CD4-positive, alpha-beta T cell treated with Interferon gamma for 1 hour (primary cell): ENCODE measurements around the gene DYNC2LI1.

Experiments used
- DNase-seq: peaks from one replicate; pipeline ENCODE4 v3.0.0-alpha.2; 2020

DYNC2LI1 gene

DNA sequence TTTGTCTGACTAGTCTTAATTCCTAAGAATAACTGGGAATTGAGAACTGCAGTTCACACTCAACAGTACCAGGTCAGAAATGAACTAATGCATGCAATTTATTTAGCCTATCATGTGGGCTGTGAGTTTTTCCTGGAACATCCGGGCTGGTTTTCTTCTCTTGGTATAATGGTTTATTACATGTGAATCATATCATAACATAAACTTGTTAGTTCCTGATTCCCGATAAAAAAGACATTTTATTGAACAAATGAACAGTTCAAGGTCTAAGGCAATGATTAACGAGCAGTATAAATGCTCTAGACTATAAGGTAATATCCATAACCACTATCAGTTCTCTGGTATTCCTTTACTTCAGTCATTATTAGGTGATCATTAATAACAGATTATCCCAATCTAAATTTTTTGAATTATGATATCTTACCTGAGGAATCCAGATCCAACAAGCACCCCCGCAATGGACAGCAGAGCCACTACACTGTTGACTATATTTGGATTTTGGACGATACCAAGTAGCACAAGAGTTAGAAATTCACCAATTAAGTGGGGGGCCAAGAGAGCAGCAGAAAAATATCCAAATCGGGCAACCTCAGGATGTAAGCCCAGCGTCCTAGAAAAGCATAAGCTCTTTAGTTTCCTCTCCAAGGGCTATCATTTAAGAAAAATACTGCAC, 45.8 kb downstream of the DYNC2LI1 start:
- DNase-seq = no peak

DNA sequence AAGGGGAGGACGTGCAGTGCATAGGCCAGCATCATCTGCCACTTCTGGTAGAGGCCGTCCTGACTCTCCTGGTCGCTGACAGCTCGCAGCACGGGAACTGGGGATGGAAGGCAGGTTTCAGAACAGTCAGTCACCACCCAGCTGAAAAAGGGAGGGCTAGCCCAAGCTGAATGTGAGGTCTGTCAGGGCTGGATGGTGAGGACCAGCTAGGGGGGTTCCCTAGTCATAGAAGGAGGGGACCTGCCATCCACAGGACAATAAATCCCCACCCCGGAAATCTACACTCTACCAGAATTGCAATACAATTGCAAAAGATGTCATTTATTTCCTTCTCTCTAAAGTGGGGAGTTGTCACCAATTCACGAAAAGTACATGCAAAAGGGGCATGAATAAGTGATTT, 49.0 kb downstream of the DYNC2LI1 start:
- DNase-seq = no peak

DNA sequence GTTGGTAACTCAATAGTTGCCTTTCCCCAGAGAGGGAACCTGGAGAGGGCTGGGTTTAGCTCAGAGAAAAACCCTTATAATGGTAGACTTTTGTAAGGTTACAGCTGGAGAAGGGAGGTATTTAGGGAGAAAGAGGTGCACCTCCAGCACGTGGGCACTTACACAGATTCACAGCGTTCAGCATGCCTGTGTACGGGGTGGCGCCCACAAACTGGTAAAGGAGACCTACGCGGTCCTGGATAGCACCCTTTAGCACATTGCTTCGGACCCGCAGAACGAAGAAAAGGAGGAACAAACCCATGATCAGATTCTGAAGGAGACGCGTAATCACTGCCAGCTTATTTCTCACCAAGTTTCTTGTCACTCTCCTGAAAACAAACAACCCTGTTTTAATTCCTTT, 49.9 kb downstream of the DYNC2LI1 start:
- no peak for DNase-seq

DNA sequence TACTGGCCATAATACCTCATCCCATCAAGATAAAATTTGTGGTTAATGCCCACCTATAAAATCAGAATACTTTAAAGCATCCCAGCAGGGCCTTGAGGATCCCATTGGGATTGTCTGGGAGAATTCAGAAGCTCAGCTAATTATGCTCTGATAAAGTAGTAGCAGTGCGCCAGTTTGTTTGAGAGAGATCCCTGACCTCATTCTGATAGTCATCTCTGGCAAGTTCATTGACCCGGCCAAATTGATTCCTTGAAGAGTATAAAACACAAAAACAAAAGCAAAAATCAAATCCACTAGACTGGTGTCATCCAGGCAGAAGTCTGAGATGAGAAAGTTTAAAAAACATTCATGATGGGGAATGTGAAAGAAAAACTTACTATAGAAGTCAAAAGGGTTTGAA, 50.7 kb downstream of the DYNC2LI1 start:
- DNase-seq = no peak

DNA sequence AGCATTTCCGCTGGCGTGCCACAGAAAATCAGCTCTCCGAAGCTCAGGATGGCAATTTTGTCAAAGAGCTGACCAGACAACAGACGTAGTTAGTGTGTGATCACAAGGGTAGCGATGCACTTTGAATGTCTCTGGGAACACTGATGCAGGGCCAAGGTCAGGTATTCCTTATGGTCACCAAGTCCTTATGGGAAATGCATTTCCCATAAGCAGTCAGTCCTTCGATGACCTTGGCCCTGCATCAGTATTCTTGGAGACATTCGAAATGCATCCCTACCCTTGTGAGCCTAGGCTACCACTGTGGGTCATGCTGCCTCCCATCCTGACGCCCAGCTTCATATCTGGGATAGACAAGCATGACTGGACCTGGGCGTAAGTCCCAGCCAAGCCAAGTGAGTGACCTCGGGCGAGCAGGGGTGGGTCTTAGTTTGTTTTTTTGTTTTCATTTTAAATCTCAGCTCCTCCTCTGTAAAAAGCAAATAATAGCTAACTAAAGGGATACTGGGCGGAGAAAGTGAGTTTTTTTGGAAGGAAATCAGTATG, 51.2 kb downstream of the DYNC2LI1 start:
- DNase-seq = no peak

DNA sequence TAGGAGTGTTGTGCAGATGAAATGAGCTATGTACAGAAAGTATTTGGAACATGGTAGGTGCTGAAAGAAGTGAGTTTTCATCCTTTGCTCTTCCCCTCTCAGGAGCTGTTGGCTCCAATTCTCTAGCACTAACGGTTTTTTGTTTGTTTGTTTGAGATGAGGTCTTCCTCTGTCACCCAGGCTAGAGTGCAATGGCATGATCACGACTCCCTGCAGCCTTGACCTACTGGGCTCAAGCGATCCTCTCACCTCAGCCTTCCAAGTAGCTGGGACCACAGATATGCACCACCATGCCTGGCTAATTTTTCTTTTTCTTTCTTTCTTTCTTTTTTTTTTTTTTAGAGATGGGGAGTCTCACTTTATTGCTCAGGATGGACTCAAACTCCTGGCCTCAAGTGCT, 52.0 kb downstream of the DYNC2LI1 start:
- no peak for DNase-seq

DNA sequence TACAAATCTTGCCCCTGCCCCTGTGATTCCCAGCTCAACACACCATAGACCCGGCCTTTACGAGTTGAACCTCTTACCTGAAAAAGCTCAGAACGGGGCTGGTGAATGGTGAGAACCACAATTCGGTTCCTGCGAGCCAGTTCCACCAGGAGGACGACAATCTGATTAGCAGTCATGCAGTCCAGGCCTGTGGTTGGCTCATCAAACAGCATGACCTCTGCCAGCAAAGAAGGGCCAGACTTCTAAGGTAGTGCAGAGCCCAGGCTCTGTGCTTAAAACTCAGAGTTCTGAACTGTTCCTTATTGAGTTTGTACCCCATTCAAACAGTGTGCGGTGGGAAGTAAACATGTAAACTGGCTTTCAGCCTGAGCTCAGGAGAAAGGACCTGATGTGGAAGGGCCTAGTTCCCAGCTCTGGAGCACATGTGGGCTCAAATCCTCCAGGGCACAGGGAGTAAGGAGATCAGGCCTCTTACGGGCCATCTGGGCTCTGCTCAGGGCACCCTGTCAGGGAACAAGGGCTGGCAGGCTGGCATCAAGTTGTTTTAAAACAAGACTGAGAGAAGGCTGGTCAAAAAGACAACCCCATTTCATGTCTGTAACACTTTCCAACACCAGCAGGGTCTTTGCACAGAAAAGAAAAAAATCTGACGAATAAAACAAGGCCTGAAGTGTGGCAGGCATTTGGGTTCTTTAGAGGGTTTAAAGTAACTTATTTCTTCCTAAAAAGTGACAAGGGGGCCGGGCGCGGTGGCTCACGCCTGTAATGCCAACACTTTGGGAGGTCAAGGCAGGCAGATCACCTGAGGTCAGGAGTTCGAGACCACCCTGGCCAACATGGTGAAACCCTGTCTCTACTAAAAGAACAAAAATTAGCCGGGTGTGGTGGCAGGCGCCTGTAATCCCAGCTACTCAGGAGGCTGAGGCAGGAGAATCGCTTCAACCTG, 52.7 kb downstream of the DYNC2LI1 start:
- DNase-seq = no peak

DNA sequence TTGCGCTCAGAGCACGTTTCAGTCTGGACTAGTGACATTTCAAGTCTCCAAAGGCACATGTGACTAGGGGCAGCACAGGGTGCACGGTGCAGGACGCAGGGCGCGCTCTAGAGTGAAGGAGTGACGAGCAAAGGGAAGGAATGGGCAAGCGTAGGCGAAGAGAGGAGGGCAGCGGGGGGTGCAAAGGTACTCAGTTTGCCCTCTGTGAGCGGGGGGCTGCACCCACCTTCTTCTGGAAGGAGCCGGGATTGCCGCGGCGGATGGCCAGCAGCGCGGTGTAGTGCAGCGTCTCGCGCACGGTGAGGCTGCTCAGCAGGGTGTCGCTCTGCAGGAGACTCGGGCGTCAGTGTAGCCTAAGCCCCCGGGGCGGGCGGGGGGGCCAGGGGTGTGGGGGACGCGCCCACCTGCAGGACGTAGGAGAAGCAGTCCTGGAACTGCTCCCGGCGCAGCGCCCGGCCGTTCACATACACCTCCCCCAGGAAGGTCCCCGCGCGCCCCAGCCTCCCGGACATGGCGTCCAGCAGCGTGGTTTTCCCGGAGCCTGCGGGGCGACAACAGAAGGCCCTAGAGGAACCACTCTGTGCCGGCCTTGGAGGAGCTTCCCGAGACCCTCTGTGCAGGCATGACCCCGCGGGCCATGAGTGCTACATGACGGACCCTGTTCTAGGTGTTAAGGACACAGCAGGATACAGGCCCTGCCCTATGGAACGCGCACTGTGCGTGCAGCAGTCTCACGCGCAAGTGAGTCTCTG, 57.9 kb downstream of the DYNC2LI1 start:
- DNase-seq = no peak

DNA sequence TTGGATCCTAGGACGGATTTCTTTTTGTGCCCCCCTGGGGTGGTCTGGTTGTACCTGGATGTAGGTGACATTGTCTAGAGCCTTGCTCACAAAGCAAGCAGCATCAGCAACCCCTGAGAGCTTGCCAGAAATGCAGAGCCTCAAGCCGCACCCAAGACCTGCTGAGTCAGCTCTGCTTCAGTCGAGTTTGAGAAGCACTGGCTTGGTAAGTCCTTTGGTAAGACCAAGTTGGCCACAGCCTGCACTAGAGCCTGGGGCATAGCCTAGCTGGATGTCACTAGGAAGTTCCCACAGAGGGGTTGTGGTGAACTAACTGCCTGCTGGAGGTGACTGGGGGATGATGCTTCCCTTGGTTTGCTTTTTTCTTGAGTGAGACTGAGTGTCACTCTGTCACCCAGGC, 58.6 kb downstream of the DYNC2LI1 start:
- no peak for DNase-seq

DNA sequence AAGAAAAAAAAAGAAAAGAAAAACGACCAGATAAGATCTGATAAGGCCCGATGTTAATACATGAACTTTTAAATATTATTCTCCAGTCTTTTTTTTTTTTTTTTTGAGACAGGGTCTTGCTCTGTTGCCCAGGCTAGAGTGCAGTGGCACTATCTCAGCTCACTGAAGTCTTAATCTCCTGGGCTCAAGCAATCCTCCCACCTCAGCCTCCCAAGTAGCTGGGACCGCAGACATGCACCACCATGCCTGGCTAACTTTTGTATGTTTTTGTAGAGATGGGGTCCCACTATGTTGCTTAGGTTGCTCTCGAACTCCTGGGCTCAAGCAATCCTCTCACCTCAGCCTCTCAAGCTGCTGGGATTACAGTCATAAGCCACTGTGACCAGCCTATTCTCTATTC, 63.2 kb downstream of the DYNC2LI1 start:
- no peak for DNase-seq

DNA sequence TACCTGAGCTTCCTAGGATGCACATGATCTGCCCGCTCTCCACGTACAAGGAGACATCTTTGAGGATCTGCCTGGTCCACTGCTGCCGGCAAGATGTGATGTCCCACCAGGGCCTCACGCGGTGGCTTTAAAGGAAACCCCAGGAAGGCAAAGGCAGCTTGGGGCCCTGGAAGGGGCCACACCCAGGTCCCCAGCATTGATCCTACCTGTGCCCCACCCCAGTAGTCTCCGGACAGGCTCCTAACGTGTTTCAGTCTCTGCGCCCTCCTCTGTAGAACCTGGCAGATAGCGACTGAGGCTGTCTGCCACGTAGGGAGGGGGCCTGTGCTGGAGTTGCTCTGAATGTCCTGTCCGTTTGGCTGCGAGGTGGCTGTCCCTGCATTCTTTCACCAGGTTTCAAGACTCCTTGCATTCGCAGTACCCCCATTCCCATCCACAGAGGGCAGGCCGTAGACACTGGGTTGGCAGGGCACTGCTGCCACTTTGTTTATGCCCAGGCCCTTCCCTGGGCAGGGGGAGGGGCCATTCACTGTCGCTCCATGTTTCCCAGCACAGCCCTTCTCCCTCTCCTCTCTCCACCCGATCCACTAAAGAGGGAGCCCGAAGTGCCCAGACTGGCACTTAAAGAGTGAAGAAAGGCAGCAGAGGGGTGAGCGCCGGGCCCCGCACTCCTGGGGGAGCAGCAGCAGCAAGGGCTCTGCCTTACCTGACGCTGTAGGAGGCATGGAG, 64.2 kb downstream of the DYNC2LI1 start:
- no peak for DNase-seq

DNA sequence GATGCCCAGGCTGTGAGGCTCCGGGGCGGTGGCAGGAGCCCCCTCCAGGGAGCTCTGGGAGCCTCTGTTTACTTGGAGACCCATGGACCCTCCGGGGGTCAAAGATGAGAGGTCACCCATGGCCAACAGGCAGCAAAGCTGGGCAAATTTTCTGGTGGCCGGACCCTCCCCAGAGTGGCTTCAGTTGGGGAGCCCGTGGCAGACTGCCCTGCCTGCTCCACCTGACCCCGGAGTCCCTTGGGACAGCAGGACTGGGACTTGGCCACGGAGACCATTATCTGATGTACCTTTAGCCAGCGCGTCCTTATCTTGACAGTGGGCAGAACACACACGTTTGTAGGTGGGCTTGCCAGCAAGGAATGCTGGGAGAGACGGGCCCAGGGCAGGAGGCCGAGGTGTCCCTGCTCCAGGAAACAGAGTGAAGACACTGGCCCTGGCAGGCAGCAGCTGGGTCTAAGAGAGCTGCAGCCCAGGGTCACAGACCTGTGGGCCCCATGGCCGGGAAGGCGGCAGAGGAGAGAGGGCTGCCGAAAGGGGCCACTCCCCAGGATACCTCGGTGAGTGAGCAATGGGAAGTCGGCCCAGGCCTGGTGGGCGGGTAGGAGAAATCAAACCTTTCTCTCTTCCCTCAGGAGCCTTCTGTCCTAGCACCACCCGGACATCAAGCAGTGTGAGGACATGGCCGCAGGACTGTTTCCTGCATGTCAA, 64.9 kb downstream of the DYNC2LI1 start, which contains the start of the genes ABCG5 and ABCG8:
Gene ABCG5 (minus strand): TSS at position 280 of the 708 bp plus-strand sequence. CDS start 160 bp downstream, at position 120.
Gene ABCG8 (plus strand): TSS at position 412 of the 708 bp plus-strand sequence. CDS start 83 bp downstream, at position 495.
- no peak for DNase-seq

DNA sequence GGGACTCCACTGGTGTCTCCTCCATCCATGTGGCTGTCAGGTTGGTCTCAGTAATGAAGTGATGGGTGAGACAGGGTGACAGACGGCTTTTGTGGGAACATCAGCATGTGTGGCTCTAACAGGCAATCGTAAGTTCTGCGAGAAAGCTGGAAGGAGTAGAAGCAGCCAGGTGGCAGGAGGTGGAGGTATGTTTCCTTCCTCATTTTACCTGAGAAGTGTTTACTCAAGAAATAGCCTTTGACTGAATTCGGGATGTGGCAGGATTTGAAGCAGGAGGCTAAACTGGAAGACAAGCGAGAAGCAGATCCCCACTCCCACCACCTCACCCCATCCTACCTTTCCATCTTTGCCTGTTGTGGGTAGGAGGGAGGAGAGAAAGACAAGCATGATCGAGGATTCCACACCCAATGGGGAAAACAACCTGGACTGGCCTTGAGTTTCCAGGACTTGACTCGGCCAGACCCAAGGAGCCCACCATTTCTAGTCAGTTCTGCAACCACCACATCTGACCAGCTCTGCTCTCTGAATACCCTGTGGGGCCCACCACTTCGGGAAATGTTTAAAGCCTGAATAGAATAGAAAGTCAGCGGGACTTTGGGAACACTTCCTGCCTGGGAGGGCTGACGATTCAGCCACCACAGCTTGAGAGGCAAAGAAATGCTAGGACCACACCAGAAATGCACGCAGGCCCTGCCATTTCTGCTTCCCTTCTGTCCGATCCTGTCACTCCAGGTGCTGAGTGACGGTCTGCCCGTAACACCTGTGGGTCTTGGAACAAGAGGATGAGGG, 66.1 kb downstream of the DYNC2LI1 start:
- DNase-seq = no peak

DNA sequence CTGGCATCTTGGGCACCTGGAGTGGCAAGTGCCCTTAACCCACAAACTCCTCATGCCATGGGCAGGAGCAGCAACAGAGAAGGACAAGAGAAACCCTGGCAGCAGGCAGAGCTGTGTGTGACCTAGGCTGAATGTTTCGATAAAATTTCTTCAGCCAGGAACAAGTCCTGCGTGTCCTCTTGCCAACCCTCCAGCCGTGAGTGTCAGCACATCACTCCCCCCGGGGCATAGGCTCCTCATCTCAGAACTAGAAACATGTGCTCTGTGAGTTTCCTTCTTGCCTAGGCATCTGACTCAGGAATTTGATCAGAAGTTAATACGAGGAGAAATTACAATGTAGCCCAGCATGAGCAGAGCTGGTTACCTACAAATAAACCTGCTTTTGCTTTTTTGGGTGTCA, 67.1 kb downstream of the DYNC2LI1 start:
- no peak for DNase-seq

DNA sequence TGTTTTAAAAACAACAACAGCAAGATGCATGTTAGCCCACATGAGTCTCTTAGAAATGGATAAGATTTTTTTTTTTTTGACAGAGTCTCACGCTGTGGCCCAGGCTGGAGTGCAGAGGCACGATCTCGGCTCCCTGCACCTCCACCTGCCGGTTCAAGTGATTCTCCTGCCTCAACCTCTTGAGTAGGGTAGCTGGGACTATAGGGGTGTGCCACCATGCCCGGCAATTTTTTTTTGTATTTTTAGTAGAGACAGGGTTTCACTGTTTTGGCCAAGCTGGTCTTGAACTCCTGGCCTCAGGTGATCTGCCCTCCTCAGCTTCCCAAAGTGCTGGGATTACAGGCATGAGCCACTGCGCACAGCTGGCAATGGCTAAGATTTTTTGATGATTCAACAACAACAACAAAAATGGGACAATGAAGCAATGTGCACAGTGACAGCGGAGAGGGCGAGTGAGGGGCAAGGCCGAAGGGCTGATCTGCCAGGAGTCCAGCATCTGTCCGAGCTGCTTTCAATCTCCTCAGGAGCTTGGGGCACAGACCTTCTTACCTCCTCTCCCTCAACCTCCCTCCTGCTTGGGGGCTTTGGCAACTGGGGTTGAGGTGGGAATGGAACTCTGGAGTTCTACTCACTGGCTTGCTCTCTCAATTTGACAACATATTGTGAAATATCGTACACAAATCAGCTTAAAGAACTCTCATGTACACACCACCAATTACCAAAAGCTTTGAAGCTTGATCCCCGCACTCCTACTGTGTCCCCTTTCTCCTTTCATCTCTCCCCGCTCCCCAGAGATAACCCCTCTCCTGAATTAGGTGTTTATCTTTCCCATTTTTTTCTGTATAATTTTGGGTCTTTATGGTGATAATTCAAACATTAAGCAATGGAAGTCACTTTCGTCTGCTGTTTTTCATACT, 68.4 kb downstream of the DYNC2LI1 start:
- DNase-seq = no peak

DNA sequence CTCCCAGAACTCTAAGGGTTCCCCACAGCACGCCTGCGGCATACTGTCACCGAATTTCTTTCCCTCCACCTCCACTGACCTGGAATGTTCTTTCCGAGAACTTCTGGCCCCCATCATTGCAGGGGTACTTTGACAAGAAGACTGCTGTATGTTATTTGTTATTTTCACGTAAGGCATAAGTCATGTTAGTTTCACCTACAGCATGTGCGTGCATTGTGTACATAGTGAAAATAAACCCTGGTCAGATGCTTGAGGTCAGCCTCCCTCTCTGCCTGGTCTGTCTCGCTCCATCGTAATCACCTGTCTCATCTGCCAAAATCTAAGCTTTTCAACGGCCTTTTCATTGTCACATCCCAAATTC, 69.0 kb downstream of the DYNC2LI1 start:
- DNase-seq = no peak

DNA sequence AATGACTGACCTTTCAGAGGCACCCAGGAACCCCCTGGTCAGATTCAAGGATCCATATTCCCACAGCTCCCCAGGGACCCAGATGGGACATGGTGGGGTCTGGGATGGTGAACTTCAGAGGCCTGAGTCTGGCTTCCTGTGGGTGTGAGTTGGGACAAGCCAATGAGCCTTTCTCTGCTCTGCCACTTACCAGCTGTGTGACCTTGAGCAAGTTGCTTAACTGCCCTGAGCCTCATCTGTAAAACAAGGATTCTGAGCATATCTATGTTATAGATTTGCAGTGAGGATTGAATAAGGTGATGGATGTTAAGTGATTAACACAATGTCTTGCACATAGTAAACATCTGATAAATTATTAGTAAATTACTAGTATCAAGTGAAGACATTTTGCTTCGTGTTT, 71.3 kb downstream of the DYNC2LI1 start:
- DNase-seq = no peak

DNA sequence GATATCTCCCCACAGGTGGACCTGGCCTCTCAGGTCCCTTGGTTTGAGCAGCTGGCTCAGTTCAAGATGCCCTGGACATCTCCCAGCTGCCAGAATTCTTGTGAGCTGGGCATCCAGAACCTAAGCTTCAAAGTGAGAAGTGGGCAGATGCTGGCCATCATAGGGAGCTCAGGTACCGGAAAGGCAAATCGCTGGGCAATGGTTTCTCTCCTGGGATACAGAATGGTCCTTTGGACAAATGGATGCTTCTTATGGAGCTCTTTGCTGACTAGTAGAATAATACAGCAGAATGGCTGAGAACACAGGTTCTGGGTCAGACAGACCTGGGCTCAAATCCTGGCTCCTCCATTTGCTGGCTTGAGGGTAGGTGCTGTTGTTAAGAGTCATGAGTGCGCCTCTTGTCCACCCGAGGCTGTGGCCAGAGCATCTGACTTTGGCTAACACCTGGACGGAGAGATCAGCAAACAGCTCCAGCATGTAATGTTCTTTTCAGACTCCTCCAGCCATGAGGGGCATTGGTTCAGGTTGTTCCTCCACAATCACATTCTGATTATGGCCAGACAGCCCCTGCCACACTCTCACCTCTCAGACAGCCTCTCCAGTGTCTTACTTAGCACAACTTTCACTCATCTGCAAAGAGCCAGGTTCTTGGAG, 72.4 kb downstream of the DYNC2LI1 start:
- DNase-seq = no peak

DNA sequence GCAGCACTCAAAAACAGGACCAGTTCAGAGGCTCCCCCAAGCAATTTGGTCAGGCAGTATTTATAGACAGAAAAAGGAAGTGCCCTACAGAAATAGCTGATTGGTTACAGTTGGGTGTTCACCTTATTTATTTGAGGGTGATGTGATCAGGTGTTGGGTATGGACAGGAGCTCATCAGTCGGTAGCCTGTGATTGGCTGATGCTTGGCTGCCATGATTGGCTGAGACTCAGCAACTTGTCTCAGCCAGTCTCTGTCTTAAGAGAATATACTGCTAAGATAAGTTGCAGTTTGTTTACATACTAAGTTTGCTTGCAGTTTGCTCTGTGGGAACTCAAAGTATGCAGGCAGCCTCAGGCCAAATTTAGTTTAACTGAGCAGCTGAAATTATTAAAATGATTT, 74.4 kb downstream of the DYNC2LI1 start:
- no peak for DNase-seq
